Ramos (cell line): Measurements from ENCODE around the gene PHC2.
"Not testable (repeated sequence)": the region's sequence is repeated elsewhere in the genome, so short reads cannot be mapped to it uniquely, and the experiment has no call there.

ENCODE experiments used
- in situ Hi-C: fragments of 300-500 bp; cut with MboI; formaldehyde crosslinking; loops from one replicate; pipeline ENCODE4 v1.14.3; 2022; ENCODE audit warnings: low sequenced_read_pairs; ENCODE audit not compliant: unreplicated experiment

The PHC2 gene

DNA sequence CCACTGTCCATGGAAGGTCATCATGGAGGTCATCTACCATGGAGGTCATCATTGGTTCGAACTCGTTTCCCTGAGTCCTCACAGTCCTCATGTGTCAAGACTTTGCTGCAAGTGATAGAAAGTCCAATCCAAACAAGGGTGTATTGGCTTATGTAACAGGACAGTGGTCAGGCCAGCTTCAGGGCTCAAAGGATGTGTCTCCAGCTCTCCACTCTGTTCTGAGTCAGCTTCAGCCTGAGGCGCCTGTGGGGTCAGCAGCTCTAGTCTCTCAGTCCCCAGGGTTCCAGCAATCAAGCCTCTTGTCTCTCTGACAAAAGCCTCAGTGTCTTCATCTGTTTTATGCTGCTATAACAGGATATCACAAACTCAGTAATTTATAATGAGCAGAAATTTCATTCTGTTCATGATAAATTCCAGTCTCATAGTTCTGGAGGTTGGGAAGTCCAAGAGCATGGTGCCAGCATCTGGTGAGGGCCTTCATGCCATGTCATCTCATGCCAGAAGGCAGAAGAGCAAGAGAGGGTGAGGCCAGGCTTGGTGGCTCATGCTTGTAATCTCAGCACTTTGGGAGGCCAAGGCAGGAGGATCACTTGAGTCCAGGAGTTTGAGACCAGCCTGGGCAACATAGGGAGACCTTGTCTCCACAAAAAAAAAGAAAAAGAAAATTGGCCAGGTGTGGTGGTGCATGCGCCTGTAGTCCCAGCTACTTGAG, 129.5 kb downstream of the PHC2 start:
- in situ Hi-C loops: no loop called here

DNA sequence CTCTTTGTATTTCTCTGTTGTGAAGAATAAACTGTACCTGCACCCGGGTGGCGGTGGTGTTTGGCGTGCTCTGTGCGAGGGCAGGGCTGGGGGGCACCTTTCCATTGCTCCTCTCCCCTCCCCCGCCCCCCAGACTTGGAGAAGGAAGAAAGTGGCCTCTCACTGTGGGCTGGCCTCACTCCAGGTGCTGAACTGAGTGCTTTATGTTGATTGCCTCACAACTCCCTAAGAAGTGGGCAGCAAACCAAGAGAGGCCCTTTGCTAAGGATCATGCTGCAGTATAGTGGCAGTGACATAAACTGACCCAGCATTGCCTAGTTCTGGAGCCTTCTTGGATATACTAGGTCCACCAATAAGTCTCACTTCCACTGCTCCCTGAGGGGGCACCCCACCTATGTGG, 130.2 kb downstream of the PHC2 start:
- in situ Hi-C loops: no loop called here

DNA sequence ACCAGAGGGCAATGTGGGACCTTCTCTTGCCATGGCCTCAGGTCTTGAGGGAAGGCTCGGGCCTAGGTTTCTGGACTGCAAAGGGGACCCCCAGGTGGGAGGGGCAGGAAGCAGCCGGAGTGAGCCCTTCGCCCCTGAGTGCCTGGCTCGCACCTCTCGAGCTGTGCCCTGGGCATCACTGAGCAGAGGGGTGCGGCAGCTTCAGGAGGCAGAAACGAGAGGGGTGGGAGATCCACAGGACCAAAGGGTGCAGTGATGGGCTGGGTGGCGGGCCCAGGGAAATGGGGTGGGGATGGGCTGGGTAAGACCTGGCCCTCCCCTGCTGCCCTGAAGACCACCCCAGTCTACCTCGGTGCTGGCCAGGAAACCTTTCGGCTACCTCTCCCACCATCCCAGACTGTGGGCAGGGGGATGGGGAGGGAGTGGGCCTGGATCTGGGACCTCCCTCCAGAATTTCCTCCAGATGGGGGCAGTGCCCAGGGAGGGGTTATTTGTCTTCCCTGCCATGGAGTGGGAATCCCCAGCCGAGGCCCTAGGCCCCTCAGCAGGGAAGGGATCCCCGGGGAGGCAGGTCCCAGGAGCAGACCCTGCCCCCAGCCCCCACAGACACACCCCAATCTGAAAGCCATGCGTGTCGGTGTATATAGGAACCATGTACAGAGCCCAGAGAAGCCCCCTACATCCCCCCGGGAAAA, 131.3 kb downstream of the PHC2 start:
- in situ Hi-C loops: loop anchor here (5.0 kb wide), 2 partner anchors 68 to 168 kb away; no protein-coding TSS in a partner anchor

DNA sequence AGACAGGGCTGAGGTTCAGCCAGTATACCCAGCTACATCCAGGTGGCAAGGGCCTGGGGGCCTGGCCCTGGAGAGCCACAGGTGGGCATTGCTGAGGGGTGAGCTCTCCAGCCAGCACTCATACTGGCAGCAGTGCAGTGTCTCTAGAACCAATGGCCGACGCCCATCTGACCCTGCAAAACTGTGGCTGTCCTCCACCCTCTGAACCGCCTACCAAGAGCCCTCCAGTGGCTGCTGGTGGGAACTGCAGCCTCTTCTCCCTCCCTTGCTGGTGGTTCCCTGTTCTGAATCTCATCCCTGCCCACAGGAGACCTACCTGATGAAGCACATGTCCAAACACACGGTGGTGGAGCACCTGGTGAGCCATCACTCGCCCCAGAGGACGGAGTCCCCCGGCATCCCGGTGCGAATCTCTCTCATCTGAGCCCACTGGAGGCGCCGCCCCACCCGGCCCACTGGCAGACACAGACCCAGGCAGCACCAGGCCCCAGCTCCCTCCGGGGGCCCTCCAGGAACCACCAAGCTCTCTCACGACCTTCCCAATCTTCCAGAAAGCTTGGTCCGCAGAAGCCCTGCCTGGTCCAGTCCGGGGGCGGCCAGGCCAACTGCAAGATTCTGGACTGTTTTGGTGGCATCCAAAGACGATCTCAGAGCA, 132.1 kb downstream of the PHC2 start:
- in situ Hi-C loops: loop anchor here (5.0 kb wide), 2 partner anchors 69 to 169 kb away; no protein-coding TSS in a partner anchor

DNA sequence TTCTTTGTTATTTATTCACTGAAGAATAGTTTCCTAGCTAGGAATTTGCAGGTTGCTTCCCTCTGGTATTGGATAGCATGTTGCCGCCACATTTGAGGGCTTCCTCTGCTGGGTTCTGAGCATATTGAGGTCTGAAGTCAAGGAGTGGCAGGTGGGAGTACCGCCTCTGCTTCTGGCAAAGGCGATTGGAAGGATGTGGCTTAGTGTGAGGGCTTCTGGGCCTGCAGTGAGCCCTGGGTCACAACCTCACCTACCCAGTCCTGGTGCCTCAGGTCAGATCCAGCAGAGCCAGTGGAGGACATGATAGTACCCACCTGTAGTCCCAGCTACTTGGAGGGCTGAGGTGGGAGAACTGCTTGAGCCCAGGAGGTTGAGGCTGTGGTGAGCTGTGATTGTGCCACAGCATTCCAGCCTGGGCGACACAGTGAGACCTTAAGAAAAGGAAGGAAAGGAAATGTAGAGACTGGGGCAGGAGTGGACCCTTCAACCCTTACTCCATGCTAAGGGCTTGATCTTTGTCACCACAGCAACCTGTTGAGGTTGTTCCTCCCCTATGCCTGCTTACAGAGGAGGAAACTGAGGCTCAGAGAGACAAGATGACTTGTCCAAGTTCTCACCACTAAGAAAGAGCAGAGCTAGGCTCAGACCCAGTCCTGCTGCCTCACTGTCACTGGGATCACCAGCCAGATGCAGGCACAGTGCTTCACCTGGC, 132.8 kb downstream of the PHC2 start:
- in situ Hi-C loops: loop anchor here (5.0 kb wide), 2 partner anchors 69 to 169 kb away; no protein-coding TSS in a partner anchor

DNA sequence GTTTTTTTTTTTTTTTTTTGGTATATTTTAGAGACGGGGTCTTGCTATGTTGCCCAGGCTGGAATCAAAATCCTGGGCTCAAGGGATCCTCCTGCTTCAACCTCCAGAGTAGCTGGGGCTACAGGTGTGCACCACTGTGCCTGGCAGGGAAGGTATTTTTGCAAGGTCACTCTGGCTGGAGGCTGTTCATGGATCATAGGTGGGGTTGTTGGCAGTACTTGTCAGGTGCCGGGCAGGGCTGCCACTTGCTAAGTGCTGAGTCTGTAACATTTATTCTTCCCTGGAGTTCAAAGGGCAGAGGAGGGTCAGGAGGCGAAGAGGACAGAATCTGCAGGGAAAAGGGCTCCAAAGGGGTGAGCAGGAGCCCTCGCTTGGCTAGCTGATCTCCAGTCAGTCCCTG, 134.1 kb downstream of the PHC2 start:
- in situ Hi-C loops: loop anchor here (5.0 kb wide), 2 partner anchors 70 to 170 kb away; no protein-coding TSS in a partner anchor

DNA sequence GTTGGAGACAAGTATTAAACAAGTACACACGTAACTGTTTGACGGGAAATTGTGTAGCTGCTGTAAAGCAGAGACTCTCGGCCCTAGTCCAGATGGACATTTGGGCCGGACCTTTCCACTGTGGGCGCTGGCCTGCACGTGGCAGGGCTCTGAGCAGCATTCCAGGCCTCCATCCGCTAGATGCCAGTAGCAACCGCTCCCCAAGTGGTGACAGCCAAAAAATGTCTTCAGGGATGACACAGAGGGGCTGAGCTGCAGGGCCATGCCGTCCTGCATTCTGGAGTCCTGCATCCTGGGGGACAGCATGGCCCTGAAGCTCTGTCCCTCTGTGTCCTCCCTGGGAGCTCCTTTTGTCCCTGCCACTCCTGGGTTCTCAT, 134.8 kb downstream of the PHC2 start:
- in situ Hi-C loops: loop anchor here (5.0 kb wide), 2 partner anchors 71 to 171 kb away; no protein-coding TSS in a partner anchor

DNA sequence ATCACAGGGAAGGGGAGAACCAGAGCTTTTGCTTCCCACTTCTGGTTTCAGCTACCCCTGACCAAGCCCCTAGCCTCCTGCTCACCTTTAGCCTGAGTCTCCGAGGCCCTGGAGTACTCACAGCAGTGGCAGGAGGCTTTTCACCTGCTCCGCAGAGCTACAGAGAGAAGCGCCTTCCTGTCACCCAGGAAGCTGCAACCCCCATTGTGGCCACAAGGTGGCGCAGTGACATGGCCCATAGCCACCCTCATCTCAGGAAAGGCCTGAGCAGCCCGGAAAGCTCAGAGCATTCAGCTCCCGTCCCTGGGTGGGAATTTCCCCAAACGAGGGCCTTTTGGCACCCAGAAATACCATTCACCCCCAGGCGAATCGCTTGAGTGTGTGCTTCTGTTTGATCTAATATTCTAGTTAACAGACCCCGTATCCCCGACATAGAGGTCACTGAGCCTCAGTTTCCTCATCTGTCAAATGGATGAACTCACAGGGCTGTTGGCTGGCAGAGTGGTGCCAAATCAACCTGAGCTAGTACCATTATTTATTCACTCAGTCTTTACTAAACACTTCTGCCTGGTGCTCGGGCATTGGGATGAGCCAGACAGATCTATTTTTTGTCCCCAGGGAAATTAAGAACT, 135.3 kb downstream of the PHC2 start:
- in situ Hi-C loops: loop anchor here (5.0 kb wide), 2 partner anchors 72 to 172 kb away; no protein-coding TSS in a partner anchor

DNA sequence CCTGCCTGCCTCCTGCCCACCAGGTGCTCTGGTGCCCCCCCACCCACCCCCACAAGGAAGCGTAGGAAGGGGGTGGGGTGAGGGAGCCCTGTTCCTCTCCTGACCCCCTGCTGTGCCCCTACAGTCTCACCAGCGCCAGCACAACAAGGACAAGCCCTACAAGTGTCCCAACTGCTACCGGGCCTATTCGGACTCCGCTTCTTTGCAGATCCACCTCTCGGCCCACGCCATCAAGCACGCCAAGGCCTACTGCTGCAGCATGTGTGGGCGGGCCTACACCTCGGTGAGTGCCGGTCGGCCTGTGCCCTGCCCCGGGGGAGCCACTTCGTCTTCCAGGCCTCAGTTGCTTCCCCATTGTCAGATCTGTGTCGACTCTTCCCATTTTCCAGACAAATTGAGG, 135.9 kb downstream of the PHC2 start:
- in situ Hi-C loops: loop anchor here (5.0 kb wide), 2 partner anchors 72 to 172 kb away; no protein-coding TSS in a partner anchor

DNA sequence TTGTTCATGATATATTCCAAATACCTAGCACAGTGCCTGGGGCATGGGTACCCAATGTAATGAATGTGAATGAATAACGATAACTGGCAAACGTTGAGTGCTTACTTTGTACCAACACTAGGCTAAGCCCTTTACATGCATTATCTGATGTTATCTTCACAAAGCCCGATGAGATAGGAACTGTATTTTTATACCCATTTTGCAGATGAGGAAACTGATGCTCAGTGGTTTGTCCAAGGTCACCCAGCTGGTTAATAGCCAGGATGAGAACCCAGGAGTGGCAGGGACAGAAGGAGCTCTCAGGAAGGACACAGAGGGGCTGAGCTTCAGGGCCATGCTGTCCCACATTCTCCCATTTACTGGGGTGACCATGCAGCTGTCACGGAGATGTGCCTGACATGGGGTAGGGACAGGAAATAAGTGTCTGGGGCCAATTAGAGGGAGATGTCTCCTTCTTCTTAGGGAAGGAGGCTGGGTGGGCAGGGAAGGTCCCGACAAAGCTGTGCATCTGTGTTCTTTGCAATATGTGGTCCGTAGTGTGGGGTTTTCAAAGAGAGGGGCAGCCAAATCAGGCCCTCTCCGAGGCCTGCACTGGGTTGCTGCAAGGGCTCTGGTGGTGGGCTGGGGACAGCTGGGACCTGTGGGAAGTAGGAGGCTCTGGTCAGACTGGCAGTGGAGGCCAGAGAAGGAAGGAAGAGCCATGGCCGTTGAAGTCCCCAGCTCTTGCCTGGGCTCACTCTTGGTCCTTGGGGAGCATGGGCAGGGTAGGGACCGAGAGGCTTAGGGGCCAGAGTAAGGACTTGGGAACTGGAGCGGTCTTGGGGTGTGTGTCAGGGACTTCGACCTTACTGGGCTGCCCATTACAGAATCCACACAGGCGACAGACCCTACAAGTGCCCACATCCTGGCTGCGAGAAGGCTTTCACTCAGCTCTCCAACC, 136.6 kb downstream of the PHC2 start:
- in situ Hi-C loops: loop anchor here (5.0 kb wide), 2 partner anchors 73 to 173 kb away; no protein-coding TSS in a partner anchor

DNA sequence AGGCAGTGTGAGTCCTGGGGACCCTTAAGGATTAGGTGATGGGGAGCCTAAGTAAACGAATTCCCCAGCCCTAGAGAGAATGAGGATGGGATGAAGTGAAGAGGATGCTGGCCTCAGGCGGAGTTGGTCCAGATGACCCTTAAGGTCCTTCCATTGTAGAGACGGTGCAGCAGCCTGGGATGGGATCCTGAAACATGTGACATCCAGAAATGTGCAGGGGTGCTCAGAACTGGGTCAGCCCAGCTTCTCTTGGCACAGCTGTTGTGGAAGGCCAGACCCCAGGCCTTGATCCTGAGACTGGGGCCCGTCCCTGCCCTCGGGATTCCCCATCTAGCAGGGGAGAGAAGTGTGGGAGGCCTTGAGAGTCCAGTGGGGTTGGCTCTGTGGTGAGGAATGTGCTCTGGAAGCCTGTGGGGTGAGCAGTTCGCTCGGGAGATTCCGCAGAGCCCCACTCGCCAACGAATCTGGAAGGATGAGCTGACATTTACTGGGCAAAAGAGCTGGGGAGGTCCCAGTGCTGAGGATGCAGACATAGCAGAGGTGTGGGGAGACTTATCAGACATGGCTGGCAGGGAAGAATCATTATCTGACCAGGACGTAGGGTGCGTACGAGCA, 138.1 kb downstream of the PHC2 start:
- in situ Hi-C loops: no loop called here

DNA sequence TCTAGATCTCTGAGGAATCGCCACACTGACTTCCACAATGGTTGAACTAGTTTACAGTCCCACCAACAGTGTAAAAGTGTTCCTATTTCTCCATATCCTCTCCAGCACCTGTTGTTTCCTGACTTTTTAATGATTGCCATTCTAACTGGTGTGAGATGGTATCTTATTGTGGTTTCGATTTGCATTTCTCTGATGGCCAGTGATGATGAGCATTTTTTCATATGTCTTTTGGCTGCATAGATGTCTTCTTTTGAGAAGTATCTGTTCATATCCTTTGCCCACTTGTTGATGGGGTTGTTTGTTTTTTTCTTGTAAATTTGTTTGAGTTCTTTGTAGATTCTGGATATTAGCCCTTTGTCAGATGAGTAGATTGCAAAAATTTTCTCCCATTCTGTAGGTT, 140.3 kb downstream of the PHC2 start:
- in situ Hi-C loops: not testable (repeated sequence)

DNA sequence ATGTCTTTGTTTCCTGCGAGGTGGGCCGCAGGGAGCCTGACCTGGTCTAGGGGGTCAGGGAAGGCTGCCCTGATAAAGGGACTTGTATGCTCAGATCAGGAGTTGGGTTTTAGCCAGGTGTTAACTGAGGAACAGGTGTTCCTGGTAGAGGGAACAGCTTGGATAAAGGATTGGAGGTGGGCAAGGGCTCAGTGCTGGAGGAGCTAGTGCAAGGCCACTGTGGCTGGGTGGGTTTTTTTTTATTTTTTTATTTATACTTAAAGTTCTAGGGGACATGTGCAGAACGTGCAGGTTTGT, 141.1 kb downstream of the PHC2 start:
- in situ Hi-C loops: no loop called here

DNA sequence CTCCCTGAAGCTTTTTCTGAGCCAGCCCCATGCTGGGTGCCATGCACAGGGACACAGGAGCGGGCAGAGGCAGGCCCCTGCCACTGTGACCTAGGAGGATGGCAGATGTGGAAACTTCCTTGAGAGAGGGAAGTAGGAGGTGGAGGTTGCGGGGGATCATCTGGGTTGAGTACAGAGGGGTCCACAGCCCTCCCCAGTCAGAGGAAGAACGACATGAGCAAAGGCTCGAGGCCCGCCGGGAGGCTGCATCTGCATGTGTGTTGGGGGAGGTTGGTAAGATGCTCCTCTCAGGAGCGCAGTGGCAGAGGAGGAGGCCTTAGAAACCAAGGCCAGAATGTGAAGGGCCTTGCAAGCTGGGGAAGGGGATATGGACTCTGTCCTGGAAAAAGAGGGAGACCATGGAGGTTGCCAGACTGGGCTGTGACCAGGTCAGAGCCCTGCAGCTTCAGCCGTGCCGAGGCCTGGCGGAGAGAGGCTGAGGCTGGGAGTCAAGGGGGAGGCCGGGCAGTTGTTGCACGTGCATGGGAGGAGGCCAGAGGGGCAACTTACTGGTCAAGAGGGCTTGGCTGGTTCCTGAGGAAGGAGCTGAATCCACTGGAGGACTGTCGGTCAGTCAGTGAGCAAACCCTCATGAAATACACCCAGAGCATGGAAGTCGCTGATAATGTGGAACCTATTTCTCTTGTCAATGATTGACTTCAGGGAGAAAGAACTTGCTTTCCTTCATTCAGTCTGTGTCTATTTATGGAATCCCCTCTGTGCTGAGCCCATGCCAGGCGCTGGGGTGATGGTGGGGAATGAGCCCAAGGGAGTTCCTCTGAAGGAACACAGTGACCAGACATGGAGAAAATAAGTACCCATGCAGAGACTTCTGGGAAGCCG, 141.7 kb downstream of the PHC2 start:
- in situ Hi-C loops: no loop called here

DNA sequence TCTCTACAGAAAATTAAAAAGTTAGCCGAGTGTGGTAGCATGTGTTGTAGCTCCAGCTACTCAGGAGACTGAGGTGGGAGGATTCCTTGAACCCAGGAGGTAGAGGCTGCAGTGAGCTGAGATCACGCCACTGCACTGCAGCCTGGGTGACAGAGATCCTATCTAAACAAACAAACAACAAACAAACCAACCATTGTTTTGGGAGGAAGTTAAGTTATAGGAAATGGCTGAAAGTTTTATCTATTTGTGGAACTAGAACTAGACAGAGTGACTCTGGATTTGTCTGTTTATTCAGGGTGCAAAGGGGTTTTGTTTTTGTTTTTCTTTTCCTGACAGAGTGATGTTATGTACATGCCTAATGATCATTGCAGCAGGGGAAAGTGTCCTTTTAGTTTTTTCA, 143.6 kb downstream of the PHC2 start:
- in situ Hi-C loops: no loop called here

DNA sequence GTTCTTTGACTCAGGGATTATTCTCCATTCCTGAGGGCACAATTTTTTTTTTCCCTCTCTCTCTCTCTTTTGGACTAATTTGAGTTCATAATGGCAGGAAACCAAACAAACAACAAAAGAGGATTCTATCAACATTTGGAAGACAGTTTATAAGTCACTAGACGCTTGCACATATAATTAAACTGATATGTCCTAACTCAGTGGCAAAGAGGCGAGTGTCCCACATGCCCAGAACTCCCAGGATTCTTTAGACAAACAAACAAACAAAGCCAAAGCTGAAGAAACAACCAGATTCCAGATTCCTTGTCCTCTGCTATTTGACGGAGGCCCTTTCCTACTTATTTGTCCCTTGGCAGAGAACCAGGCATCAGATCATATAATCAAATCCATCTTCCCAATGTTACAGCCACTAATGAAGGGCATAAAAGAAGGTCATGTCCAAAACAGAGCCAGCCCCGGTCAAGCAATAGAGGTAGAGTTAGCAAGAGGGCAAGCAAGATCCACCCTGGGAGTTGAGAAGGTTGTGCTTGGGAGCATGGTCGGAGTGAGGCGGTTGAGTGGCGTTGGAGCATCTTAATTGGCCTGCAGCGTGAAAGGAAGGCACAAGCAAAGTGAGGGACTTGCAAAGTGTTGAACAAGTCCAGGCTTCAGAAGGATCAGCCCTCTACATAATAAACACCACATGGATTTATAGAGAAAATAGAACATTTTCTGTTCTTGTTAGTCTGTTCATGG, 144.3 kb downstream of the PHC2 start:
- in situ Hi-C loops: no loop called here

DNA sequence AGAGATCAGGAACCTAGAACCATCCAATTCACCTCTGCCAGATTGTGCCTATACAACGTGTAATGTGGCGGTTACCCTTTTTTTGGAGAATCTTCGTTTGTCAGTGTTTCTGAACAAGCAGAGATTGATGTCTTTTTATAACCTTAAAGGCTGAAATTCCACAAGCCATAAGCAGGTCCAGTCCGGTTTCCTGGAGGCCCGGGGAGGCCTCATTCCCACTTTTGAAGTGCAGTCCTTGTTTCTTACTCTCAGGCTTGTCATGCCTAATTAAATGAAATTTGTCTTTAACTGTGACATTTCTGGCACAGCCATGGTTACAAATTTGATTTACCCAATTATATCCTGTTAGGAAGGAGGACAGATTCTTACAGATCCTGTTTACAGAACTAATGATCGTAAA, 146.8 kb downstream of the PHC2 start:
- in situ Hi-C loops: no loop called here
